Measurements from ENCODE around the gene PTPRN2. TPM values are rescaled to one million over a fixed set of nuclear protein-coding genes. Genes with fewer than 3 reads are reported as not detected.

PTPRN2 gene
- polyA plus RNA-seq, 1 experiment: 0.02 TPM

DNA sequence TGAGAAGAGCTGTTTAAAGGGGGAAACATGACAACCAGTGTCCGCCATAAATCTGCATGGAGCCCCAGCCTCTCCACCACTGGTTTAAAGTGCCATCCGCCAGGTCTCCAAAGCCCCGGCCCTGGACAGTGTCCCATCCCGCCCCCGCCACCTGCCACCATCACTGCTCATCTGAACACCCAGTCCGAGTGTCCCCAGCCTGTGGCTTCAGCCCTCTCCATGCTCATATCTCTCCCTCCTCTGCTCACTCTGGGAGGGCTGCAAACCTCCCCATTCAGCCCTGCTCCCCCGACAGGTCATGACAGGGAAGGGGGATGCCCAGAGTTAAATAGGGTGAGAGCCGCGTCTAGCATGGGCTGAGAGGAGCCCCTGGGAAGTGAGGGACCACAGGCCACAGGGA is 984.6 kb downstream of the PTPRN2 start:
- ChIA-PET POLR2A (no interaction called here), CTCF (no interaction called here)
- no peak for DNase-seq (ENCODE audit: low read depth, low spot score)
- TF ChIP-seq, protein P1, sequence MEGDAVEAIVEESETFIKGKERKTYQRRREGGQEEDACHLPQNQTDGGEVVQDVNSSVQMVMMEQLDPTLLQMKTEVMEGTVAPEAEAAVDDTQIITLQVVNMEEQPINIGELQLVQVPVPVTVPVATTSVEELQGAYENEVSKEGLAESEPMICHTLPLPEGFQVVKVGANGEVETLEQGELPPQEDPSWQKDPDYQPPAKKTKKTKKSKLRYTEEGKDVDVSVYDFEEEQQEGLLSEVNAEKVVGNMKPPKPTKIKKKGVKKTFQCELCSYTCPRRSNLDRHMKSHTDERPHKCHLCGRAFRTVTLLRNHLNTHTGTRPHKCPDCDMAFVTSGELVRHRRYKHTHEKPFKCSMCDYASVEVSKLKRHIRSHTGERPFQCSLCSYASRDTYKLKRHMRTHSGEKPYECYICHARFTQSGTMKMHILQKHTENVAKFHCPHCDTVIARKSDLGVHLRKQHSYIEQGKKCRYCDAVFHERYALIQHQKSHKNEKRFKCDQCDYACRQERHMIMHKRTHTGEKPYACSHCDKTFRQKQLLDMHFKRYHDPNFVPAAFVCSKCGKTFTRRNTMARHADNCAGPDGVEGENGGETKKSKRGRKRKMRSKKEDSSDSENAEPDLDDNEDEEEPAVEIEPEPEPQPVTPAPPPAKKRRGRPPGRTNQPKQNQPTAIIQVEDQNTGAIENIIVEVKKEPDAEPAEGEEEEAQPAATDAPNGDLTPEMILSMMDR (IDR thresholded peaks at IDR 0.05; ENCODE audit: low read depth, low read length): no peak
- peaks cover 80% of the 10 kb centered on the region for H3K9me3 ChIP-seq (ENCODE audit: control insufficient read depth, insufficient read depth, low read length)
- H3K4me3 ChIP-seq (ENCODE audit: low read depth, low read length): no peak overlapping the region
- H3K27ac ChIP-seq (ENCODE audit: low read depth, low read length): no peak overlapping the region
- H3K27me3 ChIP-seq (ENCODE audit: control insufficient read depth, insufficient read depth, low read length): no peaks in the 10 kb centered on the region

DNA sequence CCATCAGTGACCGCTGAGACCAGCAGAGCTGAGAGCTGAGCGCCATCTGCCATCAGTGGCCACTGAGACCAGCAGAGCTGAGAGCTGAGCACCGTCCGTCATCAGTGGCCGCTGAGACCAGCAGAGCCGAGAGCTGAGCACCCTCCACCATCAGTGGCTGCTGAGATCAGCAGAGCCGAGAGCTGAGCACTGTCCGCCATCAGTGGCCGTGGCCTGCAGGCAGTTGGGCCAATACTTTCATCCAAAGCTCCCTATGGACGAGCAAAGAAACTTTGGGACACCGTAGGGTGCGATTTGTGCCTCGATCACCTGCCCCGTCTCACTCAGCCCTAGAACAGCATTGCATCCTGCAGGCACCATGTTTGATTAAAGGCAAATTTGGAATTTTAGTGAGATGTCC is 985.0 kb downstream of the PTPRN2 start:
- Histone ChIP-seq H3K4me3 (ENCODE audit: low read depth, low read length) (no peak overlapping the region), H3K27me3 (ENCODE audit: control insufficient read depth, insufficient read depth, low read length) (no peaks in the 10 kb centered on the region), H3K27ac (ENCODE audit: low read depth, low read length) (no peak overlapping the region), H3K9me3 (ENCODE audit: control insufficient read depth, insufficient read depth, low read length) (peaks cover 81% of the 10 kb centered on the region)
- ChIA-PET CTCF (no interaction called here), POLR2A (no interaction called here)
- no peak for DNase-seq (ENCODE audit: low read depth, low spot score)
- TF ChIP-seq, protein P1 (IDR thresholded peaks at IDR 0.05; ENCODE audit: low read depth, low read length): no peak

DNA sequence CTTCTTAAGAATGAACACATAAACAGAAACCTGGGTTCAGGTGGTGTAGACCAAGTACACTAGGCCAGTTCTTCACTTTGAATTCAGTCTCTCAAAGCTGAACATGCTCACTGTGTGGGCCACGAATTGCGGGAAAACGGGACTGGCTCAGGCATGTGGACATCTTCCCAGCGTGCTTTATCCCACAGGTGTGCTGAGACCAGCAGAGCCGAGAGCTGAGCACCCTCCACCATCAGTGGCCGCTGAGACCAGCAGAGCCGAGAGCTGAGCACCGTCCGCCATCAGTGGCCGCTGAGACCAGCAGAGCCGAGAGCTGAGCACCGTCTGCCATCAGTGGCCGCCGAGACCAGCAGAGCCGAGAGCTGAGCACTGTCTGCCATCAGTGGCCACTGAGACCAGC is 985.5 kb downstream of the PTPRN2 start:
- Histone ChIP-seq H3K27me3 (ENCODE audit: control insufficient read depth, insufficient read depth, low read length) (no peaks in the 10 kb centered on the region), H3K9me3 (ENCODE audit: control insufficient read depth, insufficient read depth, low read length) (peaks cover 79% of the 10 kb centered on the region), H3K4me3 (ENCODE audit: low read depth, low read length) (no peak overlapping the region), H3K27ac (ENCODE audit: low read depth, low read length) (no peak overlapping the region)
- CTCF ChIA-PET: no interaction called here
- POLR2A ChIA-PET: no interaction called here
- TF ChIP-seq, protein P1 (IDR thresholded peaks at IDR 0.05; ENCODE audit: low read depth, low read length): no peak
- no peak for DNase-seq (ENCODE audit: low read depth, low spot score)

DNA sequence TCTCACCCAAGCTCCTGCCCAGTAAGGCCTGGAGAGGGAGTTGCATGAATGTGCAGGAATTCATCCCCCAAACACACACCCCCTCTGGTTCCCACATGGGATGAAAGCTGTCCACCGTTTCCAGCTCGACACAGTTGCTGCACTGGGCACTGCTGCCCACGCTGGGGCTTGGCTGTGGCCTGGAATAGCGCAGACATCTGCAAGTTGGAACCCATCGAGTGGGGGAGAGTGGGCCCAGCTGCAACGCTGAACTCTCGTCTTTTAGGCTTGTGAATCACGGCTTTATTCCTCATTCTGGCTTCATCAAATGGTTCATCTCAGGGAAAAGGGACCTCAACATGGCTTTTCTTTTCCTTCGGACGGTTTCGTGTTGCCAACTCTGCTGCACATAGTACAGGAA is 986.1 kb downstream of the PTPRN2 start:
- no peak for DNase-seq (ENCODE audit: low read depth, low spot score)
- Histone ChIP-seq H3K27ac (ENCODE audit: low read depth, low read length) (no peak overlapping the region), H3K4me3 (ENCODE audit: low read depth, low read length) (no peak overlapping the region), H3K9me3 (ENCODE audit: control insufficient read depth, insufficient read depth, low read length) (peaks cover 81% of the 10 kb centered on the region), H3K27me3 (ENCODE audit: control insufficient read depth, insufficient read depth, low read length) (no peaks in the 10 kb centered on the region)
- ChIA-PET CTCF (no interaction called here), POLR2A (no interaction called here)
- TF ChIP-seq, protein P1 (IDR thresholded peaks at IDR 0.05; ENCODE audit: low read depth, low read length): no peak

DNA sequence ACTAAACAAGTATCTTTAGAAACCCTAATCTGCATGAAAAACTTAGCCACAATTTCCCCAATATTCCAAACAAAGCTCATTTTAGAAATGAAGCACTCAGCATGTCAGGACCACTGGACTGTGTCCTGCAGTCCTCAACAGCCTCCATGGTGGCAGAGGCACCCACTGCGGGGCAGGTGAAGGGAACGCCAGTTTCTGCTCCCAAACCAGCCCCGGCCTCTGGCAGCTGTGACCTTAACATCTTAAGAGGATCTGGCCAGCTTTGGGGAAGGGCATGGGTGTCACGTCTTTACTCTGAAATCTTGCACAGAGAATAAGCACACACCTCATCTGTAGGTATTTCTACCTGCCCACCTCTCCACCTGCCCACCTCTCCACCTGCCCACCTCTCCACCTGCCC is 988.1 kb downstream of the PTPRN2 start:
- no peak for DNase-seq (ENCODE audit: low read depth, low spot score)
- Histone ChIP-seq H3K4me3 (ENCODE audit: low read depth, low read length) (no peak overlapping the region), H3K27ac (ENCODE audit: low read depth, low read length) (no peak overlapping the region), H3K27me3 (ENCODE audit: control insufficient read depth, insufficient read depth, low read length) (no peaks in the 10 kb centered on the region), H3K9me3 (ENCODE audit: control insufficient read depth, insufficient read depth, low read length) (peaks cover 80% of the 10 kb centered on the region)
- CTCF ChIA-PET: no interaction called here
- TF ChIP-seq, protein P1 (IDR thresholded peaks at IDR 0.05; ENCODE audit: low read depth, low read length): no peak
- POLR2A ChIA-PET: no interaction called here
